Lower leg skin (tissue), 4 donors: Measurements from ENCODE around the gene GIPR. TPM values are rescaled to one million over a fixed set of nuclear protein-coding genes. Genes with fewer than 3 reads are reported as not detected.

Experiments
- DNase-seq, 2 donors: peaks; one replicate each; pipeline ENCODE4 v3.0.0-alpha.2; 2019; ENCODE audit warnings: low spot score in 2 of 2
- H3K4me3 ChIP-seq: fragments of 200-600 bp; sonication (generic); 2 replicates; pipeline ENCODE4 v1.5.1; 2017; ENCODE audit warnings: mild to moderate bottlenecking, low read depth; ENCODE audit not compliant: poor library complexity, severe bottlenecking
- CTCF ChIP-seq, 3 donors: fragments of 450-650 bp; IDR thresholded peaks; one replicate each; pipeline ENCODE4 v1.5.1; 2016; ENCODE audit warnings: antibody characterized with exemption in 3 of 3, mild to moderate bottlenecking in 3 of 3, moderate library complexity in 2 of 3
- POLR2A ChIP-seq, 2 donors: fragments of 450-650 bp; IDR thresholded peaks; one replicate each; pipeline ENCODE4 v1.6.1; 2016 to 2017; ENCODE audit warnings: antibody characterized with exemption in 2 of 2, mild to moderate bottlenecking in 1 of 2, moderate library complexity in 1 of 2
- WGBS, 2 donors: methylation state at CpG; one replicate each; pipeline ENCODE4 v1.1.5; 2018; 5-methylcytosine and 5-hydroxymethylcytosine counted together
- intact Hi-C: fragments of 100-400 bp; cut with DNase I; formaldehyde crosslinking; loops from one replicate; pipeline ENCODE4 v1.15.0; 2023; ENCODE audit warnings: low total_unique reads
- total RNA-seq, 4 donors: library from RNA; depleted of rRNA; stranded (reverse); fragments of >200 nt; gene quantifications; one replicate each; pipeline ENCODE4 v1.1.0, GENCODE V29; 2016

Gene GIPR
- total RNA-seq, 4 donors from 2014 or later: 1.4 to 3.9 (median 2.0) TPM

GRCh38 chr19:45645068-45645630 is 22.9 kb upstream of the GIPR start:
- no peak overlapping the region for H3K4me3 ChIP-seq
- 20 to 27% methylated on average over 18 to 34 of the region's 35 CpGs for WGBS, 2 donors
- no peak for DNase-seq
- TF ChIP-seq POLR2A (IDR thresholded peaks at IDR 0.05) (no peak), CTCF (IDR thresholded peaks at IDR 0.05) (no peak)
- intact Hi-C loops: loop anchor here (10.0 kb wide), 1 partner anchor 120 kb away; no protein-coding TSS in a partner anchor

GRCh38 chr19:45645631-45646344 is 22.2 kb upstream of the GIPR start:
- WGBS, 2 donors: 1 to 2% methylated on average over 27 of the region's 27 CpGs
- intact Hi-C loops: loop anchor here (10.0 kb wide), 1 partner anchor 121 kb away; no protein-coding TSS in a partner anchor
- H3K4me3 ChIP-seq: peak overlapping the region; percentile 1
- TF ChIP-seq POLR2A (IDR thresholded peaks at IDR 0.05) (no peak), CTCF (IDR thresholded peaks at IDR 0.05) (no peak)
- DNase-seq: peak; percentile 53 to 93

- no peak overlapping the region for H3K4me3 ChIP-seq
Observed at GRCh38 chr19:45646345-45646698, 21.7 kb upstream of the GIPR start.

GRCh38 chr19:45650722-45651121 is 17.3 kb upstream of the GIPR start:
- 72 to 84% methylated on average over 3 of the region's 3 CpGs for WGBS, 2 donors
- no peak overlapping the region for H3K4me3 ChIP-seq
- intact Hi-C loops: no loop called here
- TF ChIP-seq CTCF (IDR thresholded peaks at IDR 0.05): no peak
- TF ChIP-seq POLR2A (IDR thresholded peaks at IDR 0.05): no peak
- DNase-seq: no peak

More at GRCh38 chr19:45646345-45646698, 21.7 kb upstream of the GIPR start:
- no peak for TF ChIP-seq POLR2A (IDR thresholded peaks at IDR 0.05)
- TF ChIP-seq CTCF (IDR thresholded peaks at IDR 0.05): no peak
- intact Hi-C loops: loop anchor here (10.0 kb wide), 1 partner anchor 122 kb away; no protein-coding TSS in a partner anchor
- WGBS, 2 donors: 15 to 22% methylated on average over 9 of the region's 9 CpGs
- no peak for DNase-seq

GRCh38 chr19:45653634-45654033 is 14.4 kb upstream of the GIPR start:
- 44 to 50% methylated on average over 5 of the region's 5 CpGs for WGBS, 2 donors
- intact Hi-C loops: no loop called here

More at GRCh38 chr19:45653634-45654033, 14.4 kb upstream of the GIPR start:
- TF ChIP-seq CTCF (IDR thresholded peaks at IDR 0.05) (no peak), POLR2A (IDR thresholded peaks at IDR 0.05) (no peak)
- no peak overlapping the region for H3K4me3 ChIP-seq
- no peak for DNase-seq
